AG08395 (cell line): ENCODE results near the gene XIRP2.
"Not testable (repeated sequence)": the region's sequence is repeated elsewhere in the genome, so short reads cannot be mapped to it uniquely, and the experiment has no call there.

Source experiments
- DNase-seq: peaks from one replicate; pipeline ENCODE4 v3.0.0; 2012; ENCODE audit warnings: mixed read lengths, low spot score

Gene XIRP2

DNA sequence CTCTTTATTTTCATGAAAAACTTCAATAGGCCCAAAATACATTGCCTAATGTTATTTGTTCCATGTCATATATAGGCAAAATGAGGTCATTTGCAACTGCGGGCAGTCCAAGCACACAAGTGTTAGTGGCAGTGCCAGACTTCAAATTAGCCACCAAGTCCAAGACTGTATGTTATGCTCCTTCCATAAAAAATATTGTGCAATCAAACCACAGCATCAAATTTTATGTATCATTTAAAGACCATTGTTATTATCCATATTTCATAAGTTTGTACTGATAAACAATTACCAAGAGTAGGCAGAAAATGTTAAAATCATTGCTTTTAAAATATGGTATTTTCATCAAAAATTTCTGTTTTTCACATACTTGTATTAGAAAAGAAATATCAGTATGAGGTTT lies 54.1 kb downstream of the XIRP2 start:
- DNase-seq: no peak

DNA sequence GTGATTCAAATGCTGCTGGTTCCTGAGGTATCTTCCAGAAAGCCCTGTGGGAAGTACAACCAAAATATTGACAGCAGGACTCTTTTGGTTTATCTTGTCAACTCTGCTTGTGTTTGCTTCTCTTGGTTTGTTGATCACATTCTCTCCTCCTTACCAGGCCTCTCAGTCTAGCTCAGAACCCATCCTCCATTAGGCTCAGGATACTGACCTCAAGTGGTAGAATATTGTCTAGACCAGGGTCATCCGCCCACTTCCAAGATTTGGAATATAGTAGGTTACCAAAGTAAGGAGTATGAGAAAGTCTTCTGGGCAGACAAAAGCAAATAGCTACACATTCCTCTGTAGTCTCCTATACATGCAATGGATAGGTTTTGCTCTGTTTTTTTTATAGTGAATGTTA lies 56.6 kb downstream of the XIRP2 start:
- no peak for DNase-seq

DNA sequence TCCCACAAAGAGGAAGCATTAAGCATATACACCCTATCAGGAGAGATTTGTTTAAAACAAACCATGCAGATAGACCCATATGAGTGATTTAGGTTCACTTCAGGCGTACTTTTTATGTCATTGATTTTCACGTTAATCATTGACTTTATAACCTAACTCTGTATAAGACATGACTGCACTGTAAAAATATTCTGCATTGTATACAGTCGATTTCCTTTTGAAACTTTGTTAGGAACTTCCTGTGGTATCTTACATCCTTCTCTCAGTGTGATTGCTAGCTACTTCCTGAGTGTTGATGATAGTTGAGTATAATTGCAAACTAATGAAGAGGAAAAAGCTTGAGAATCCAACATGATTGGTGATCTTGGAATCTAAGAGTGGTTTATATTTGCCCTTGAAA lies 69.4 kb downstream of the XIRP2 start:
- DNase-seq: no peak

DNA sequence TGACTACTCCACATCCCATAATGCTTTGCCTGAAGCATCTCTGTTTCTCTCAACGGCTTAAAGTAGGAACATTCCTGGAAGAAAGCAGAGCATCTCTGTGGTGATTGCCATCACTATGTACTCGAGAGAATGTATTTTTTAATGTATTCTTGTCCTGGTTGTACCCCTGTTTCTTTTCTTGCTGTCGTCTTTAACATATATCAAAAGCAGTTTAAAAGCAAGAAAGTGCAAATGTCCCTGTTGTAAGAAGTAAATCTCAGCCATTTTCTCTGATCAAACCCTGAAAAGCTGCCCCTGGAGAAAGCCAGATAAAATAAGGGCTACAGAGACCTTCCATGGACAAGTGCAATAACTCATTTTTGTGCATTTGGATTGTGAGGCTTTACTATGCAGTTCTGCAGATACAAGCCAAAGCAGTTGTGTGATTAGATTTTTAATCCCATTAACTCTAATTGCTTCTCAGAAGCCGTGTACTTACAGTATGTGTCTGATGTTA lies 70.8 kb downstream of the XIRP2 start:
- DNase-seq: no peak

DNA sequence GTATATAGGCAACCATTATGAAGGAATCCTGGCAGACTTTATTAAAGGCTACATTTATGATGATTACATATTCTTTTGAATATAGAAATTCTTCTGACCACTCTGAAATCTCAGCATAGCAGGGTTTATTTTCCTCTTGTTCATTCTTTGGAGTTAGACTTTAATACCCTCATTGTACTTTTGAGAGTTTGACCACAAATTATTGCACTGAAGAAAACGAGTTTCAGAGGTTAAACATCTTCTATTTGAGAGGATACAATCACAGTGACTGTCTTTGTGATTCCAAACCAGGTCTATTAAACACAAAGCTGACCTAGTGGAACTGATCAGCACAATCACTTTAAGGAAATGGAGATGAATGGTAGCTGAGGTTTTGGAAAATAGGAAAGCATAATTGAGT lies 71.3 kb downstream of the XIRP2 start:
- no peak for DNase-seq

DNA sequence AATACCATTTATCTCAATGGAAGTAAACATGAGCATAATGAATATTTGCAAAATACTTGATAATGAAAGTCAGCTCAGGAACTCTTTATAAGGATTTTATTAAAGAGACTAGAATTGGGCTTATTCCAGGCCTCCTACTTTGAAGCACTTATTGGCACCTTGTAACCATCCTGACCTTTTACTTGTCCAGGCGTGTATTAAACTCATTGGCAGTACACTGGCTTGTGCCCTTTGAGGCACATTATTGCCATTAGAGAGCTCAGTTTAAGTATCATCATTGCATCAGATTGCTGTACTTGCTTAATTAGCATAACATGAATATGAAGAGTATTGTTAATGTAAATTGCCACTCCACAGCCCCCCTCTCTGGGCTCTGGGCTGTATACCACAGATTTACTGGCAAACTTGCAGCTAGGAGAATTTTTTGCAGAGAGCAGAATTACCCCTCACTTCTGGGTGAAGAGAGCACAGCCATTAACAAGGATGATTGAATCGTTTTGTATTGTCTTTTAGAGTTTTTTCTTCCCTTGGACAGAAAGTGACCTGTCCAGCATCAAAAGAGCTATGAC lies 72.5 kb downstream of the XIRP2 start:
- DNase-seq: no peak

DNA sequence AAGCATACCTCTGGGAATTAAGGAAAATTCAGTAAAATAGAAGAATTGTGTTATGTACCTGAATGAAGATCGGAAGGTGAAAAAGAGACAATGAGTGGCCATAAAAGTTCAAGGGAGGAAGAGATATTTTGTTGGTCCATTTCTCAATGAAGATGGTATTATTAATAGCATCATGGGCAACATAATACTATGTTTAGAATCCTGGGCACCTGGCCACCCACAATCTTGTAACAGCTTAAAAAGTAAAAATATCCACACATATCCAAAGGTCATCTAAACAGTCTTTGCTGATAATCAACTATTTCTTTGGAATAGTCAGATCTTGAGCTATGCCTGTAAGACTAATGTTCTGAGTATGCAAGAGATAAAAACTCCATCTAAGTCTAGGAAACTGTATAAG lies 73.7 kb downstream of the XIRP2 start:
- no peak for DNase-seq

DNA sequence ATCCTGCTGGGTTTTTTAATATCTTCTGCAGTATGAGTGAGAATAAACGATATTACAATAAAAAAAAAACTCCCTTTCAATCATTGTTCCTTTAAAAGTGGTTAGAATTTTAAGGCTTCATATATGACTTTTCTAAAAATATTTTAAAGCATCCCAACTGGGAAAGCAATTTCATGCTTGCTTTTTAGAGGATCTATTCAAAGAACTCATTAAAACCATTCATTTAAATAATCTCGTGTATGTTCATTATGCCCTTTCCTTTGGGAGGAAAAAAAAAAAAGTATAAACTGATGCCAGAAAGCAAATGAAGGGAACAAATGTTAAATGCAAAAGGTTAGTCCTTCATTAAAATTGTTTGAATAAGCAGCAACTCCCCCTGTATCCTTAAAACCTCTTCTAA lies 81.2 kb downstream of the XIRP2 start:
- no peak for DNase-seq

DNA sequence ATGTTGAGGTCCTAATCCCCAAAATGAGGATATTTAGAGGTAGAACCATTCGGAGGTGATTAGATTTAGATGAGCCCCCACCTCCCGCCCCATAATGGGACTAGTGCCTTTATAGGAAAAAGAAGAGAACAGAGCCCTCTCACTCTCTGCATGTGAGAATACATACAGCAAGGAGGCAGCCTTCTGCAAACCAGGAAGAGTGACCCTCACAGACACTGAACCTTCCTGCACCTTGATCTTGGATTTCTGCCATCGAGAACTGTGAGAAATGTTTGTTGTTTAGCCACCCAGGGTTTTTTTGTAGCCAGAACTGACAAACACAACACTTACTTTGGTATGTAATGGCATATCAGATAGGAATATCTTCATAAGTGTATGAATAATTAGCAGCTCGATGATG lies 83.7 kb downstream of the XIRP2 start:
- DNase-seq: no peak

DNA sequence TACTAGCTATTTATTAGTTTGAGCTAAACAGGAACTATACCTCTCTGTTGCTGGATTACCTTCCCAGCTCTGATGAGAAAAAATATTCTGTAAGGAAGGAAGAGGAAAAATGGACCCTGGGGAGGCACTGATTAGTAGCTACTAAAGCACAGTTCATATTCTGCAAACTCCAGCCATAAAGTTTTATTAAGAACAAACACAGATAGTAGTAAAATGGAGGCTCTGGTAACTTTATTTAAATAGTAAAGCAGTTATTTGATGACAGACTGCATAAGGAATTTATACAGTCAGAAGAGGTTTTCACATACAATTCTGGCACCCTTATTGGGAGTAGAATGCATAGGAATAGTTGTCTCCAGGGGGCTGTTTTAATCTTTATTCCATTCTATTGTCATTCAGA lies 84.1 kb downstream of the XIRP2 start:
- DNase-seq: no peak

DNA sequence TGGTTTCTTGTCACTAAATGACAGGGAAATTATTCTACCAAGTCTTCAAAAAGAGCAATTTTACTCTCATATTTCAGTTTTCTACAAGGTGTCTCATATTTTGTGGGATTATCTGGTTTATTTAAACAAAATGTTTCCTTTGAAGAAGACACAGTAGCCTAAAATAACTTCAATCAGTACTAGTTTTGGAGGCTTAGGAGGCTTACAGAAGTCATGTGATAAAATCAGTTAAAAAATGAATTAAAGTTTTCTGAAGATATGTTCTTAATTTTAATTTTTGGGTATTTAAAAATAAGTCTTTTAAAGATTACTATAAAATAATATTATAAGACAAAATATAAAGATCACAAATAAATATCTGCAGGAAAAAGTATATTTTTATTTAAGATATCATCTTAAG lies 95.9 kb downstream of the XIRP2 start:
- no peak for DNase-seq

DNA sequence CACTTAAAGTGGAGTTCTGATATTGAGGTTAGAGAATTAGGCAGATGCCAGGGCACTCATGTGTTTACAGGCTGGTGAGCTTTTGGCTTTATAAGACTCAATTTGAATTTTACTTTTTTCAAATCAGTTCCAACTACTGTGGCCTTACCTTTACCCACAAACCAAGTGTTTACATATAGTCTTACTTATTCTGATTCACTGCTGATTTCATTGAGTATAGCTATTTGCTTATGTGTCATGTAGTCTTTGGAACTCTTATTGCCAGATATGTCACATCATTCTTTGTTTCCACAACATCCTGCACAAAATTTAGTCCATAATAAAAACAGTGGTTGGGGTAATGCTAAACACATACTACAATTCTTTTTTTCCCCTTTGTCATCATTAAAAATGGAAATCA lies 96.5 kb downstream of the XIRP2 start:
- DNase-seq: no peak

DNA sequence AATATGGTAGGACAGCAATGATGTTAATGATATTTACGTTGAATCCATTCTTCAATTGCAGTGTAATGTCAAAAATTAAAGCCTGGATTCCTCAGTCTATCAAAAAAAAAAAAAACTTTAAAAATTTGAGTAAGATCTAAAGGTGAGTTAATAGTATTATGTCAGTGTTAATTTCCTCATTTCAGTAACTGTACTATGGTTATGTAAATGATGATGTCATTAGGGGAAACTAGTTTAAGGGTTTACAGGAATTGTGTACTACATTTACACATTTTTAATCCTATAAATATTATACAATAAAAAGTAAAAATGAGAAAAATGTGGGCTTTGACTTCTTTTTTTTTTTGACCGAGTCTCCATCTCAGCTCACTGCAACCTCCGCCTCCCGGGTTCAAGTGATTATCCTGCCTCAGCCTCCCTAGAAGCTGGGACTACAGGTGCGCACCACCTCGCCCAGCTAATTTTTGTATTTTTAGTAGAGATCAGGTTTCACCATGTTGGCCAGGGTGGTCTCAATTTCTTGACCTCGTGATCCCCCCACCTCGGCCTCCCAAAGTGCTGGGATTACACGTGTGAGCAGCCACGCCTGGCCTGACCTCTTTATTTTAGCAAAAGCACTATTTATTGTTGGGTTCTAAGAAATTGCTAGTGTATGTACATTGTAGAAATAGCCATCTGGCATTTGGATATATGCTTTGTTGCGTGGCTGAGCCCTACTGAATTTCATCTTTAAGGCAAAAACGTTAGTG lies 106.5 kb downstream of the XIRP2 start:
- DNase-seq: no peak

DNA sequence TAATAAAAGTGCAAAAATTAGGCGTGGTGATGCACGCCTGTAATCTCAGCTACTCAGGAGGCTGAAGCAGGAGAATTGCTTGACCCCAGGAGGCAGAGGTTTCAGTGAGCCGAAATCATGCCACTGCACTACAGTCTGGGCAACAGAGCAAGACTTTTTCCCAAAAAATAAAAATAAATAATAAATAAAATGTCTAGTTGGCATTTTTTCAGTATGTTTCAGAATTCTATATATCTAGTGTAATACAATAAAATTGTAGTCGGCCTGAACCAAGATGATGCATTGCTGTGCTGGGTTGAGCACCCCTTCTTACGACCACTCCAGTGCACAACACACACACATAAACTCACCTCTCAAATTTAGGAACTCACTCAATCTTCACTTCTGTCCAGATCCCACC lies 108.2 kb downstream of the XIRP2 start:
- no peak for DNase-seq

DNA sequence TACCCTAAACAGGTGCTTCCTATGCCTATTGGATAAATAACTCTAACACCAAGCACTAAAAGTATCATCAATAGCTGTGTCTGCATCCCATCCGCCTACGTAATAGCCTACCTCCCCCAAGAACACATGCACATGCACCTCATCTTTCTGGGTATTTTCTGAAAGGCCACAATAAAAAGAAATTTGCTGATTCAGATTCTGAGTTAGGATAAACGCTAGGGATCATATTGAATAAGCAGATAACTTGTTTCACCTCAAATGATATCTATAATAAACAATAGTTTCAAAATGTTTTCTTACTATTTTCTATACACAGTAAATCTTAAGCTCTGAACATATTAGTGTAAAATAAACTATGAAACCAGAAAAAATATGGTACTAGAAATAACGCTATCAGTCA lies 112.9 kb downstream of the XIRP2 start:
- DNase-seq: no peak

DNA sequence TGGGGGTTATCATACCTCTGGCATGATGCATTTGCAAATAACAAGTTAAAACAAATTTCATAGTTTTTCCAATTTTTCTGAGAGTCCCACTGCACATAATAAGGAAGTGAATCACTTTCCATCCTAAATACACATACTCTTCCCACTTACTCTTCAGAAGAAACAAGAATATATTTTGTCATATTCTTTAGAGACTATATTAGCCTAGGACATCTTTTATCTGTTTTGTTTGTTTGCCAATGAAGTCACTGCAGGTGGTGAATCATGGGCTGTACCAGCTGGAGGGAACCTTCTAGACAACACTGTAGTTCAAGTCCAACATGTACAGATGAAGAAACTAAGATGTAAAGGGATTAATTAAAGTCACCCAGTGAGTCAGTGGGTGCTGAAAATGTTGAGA lies 116.8 kb downstream of the XIRP2 start:
- no peak for DNase-seq

DNA sequence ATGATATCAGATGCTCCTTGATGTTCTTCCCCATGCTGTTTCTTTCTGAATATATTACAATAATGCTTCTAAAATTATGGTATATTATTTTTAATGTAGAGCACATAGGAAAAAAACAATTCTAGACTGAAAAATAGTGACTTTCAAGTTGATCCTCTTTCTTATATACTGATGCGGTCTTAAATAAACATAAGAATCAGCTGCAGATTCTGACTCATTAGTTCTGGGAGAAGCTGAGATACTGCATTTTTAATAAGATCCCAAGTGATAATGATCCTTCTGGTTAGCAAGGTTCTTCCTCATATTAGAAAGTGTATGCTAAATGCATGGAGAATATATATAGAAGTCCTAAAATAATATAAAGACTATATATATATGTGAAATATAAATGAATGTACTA lies 124.9 kb downstream of the XIRP2 start:
- DNase-seq: no peak

DNA sequence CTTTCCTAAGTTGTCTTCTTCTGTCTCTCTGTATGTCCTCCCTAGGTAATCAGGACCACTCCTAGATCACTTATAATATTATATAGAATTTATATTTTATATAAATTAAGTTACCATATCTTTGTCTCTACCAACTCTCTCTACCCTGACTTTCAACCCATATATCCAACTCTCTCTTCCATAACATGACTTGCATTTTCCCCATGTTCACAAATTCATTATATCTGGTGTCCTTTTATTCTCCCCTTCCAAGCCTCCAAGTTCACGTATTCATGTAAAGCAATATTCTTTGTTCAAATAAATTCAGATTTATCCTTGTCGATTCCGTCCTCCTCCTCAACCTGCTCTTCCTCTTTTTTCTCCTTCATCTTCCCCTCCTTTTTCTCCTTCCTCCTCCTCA lies 127.5 kb downstream of the XIRP2 start:
- no peak for DNase-seq

DNA sequence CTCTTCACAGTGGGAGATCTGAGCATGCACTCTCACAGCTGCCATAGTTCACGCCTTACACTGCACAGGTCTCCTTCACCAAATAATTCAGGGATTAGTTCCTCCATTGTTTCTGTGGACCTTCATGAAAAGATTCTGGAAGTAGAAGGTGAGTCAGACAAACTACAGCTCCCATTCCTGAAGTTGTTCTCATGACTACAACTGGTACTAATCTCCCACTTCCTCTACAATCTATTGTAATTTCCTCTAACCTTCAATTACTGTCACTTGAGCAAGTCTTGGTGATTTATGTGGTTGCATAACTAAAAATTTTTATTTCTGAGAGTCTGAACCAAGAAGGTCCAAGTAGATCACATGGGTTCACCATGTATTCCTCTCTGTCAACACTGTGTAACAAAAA lies 128.7 kb downstream of the XIRP2 start:
- no peak for DNase-seq

DNA sequence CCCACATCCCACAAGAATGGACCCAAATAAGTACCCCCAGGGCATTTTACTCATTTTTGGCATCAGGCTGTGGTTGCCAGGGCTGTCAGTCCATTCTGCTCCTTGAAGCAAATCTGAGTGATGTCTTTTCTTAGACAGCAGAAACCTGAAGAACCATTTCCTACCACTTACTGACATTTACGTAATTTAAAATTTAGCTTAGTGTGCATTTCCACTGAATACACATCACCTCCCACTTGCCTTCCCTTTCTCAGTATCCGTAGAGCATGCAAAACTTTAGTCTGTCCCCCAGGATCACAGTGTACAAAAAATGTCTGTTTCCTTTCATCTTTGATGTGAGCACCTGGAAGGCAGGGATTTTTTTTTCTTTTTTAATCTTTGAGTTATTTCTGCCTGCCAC lies 130.3 kb downstream of the XIRP2 start:
- no peak for DNase-seq

DNA sequence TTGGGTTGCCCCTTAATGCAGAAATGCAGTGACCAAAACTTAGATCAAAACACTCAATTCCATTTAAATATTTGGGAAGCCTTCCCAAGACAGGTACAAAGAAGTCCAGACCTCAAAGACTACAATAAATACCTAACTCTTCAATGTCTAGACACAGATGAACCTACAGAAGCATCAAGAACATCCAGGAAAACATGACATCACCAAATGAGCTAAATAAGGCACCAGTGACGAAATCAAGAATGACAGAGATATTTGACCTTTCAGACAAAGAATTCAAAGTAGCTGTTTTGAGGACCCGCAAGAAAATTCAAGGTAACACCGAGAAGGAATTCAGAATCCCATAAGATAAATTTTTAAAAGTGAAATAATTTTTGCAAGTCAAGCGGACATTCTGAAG lies 140.2 kb downstream of the XIRP2 start:
- no peak for DNase-seq

DNA sequence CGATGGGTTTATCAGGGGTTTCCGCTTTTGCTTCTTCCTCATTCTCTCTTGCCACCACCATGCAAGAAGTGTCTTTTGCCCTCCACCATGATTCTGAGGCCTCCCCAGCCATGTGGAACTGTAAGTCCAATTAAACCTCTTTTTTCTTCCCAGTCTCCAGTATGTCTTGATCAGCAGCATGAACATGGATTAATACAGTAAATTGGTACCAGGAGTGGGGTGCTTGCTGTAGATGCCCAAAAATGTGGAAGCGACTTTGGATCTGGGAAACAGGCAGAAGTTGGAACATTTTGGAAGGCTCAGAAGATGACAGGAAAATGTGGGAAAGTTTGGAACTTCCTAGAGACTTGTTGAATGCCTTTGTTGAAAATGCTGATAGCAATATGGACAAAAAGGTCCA lies 146.7 kb downstream of the XIRP2 start:
- DNase-seq: not testable (repeated sequence)

DNA sequence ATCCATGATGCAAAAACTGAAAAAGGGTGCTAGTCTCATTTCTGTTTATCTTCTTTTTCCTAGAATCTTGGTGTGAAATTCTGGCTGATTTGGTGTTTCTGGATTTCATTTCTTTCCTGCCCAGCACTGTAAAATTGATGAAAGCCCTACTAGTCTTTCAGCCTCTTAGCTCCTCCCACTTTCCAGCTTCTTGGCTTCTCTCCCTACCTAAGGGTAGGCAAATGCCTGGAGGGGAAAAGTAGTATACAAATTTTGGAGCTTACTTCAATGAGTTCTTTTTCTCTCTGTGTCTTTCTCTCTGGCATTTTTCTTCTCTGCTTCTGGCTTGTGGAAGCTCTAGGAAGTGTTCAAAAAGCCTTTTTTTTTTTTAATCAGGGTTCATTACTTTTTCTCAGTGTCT lies 160.5 kb downstream of the XIRP2 start:
- no peak for DNase-seq

DNA sequence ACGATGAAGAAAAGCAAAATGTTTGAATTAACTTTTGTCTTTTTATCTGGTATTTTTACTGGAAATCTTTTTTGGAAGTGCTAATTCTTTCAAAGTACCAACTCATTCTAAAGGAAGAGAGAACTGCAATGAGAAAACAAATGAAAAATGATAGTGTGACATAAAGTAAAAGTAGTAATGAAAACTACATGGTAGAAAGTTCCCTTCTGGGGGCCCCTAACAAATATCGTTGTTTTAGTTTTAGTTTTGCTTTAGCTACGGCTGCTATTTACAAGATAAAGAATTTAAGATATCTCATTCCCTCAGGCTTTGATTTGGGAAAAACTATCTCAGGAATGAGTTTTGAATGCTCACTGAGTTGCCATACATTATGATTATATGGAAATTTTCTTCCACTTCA lies 161.4 kb downstream of the XIRP2 start:
- DNase-seq: no peak
